Activated CD4-positive, alpha-beta T cell treated with anti-CD3 and anti-CD28 coated beads, Interleukin-10, Interleukin-2, amounts not matched to agents 100 ng/mL and 50 ng/mL, durations not matched to agents 16 hours and 8 hours (primary cell): ENCODE data around the gene TGM2.

Experiments used
- DNase-seq: peaks from one replicate; pipeline ENCODE4 v3.0.0-alpha.2; 2020

Gene TGM2

GRCh38 chr20:38089500-38089899, 75.6 kb downstream of the TGM2 start:
- no peak for DNase-seq

- no peak for DNase-seq
These were observed 80.0 kb downstream of the TGM2 start for GRCh38 chr20:38085026-38085425.

GRCh38 chr20:38084425-38084951, 80.6 kb downstream of the TGM2 start:
- no peak for DNase-seq

- DNase-seq, result no peak
These were observed 81.6 kb downstream of the TGM2 start for GRCh38 chr20:38083338-38084048.

GRCh38 chr20:38082894-38083293, 82.2 kb downstream of the TGM2 start:
- no peak for DNase-seq

- DNase-seq, result no peak
These were observed 83.5 kb downstream of the TGM2 start for GRCh38 chr20:38081575-38081974.

- DNase-seq, result no peak
These were observed 85.7 kb downstream of the TGM2 start for GRCh38 chr20:38079353-38079752.

GRCh38 chr20:38078084-38078483, 87.0 kb downstream of the TGM2 start:
- no peak for DNase-seq
